ENCODE measurements around the gene NKX2-4.
"Not testable (repeated sequence)": the region's sequence is repeated elsewhere in the genome, so short reads cannot be mapped to it uniquely, and the experiment has no call there.

Gene NKX2-4

DNA sequence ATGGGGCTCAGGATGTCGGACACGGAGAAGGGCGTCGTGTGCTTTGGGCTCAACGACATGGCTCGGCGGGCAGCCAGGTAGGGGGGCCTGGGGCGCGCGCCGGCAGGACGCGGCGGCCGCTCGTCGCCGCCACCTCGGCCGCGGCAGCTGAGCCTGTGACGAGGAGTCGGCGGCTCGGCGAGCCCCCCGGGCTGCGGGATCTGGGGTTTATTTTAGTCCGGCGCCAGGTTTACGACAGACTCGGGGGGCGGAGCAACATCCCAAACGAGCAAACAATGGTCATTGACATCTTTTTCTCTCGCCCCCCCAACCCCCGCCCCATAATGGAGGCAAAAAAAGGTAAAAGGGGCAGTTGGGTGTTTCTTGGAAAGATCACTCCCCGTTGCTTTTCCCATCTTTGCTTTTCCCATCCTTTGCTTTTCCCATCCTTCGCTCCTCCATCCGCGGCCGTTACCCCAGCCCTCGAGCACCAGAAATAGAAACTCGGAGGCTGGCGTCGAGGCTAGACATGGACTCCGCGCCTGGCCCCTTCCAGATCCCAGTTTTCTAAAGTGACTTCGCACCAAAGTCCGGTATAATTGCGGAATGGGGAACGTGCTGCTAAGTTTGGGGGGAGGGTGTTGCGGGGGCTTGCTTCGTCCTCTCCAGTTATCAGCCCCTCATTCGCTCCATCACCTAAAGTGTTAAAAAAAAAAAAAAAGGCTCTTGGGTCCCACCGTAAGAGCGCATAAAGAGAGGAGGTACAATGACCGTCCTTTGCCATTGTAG lies at the start of gene NKX2-4:
TSS of gene NKX2-4 (minus strand) at position 186 of the 768 bp plus-strand sequence. CDS start at position 59, 127 bp downstream.
- DNase-seq: no peak

DNA sequence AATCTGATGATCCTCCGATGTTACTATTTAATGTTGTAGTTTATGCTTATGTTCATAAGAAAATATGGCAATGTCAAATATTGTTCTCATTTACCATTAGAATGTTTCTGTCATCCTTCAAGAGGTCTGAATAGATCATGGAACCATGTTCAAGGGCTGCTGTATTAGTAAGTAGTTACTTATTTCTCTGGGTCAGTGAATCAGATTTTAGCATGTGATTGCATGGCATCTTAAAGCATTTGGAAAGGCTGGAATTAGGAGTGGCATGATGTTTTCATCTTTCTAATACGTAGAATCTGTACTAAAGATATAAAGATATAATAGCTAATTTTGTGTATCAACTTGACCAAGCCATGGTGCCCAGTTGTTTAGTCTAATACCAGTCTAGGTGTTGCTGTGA lies 40.5 kb upstream of the NKX2-4 start:
- DNase-seq: no peak

DNA sequence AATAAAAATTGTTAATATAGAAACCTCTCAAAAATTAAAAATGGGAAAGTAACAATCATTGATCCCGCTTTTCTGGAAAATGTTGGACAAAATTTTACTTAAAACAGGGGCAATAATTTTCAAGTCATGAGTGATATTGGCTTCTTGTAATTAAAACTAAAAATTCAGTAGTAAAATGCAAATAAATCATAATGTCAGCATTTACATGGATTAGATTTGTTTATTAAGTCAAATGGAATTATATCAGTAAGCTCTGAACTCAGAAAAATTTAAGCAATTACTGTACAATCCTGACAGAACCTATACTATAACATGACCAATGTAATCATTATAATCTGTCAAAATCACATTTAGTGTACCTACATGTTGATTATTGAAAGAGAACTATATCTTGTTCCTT lies 39.9 kb upstream of the NKX2-4 start:
- no peak for DNase-seq

DNA sequence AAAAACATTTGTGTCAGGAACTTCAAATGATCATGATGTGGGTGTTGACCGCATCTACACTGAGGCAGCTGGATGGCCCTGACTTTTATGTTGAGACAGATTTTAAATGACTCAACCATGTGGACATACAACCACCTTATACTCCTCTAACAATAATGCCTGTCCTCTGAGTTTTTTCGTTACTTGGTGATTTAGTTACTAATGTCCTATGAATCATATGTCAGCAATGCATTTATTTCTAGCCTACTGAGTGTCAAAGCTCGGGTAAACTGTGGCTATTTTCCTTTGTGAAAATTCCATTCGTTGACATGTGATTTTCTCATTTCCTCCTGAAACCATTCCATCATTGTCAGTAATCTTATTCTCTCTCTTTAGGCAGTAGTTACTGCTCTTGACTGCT lies 38.9 kb upstream of the NKX2-4 start:
- no peak for DNase-seq

DNA sequence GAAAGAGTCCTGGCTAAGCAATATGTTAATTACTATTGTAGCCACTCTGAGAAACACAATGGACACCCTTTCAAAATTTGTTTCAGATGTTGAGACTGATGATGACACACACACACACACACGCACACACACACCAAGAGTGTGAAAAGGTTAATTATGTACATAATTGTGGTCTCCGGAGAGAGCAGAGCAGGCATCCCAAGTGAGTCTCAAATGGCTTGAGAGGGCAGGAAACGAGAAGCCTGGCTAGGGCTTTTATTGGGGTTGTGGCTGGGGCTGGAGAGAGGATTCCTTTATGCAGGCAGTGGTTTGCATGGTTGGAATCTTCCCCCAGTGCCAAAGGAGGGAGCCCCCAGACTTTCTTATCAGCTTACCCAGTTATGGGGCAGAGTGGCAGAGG lies 38.2 kb upstream of the NKX2-4 start:
- no peak for DNase-seq

DNA sequence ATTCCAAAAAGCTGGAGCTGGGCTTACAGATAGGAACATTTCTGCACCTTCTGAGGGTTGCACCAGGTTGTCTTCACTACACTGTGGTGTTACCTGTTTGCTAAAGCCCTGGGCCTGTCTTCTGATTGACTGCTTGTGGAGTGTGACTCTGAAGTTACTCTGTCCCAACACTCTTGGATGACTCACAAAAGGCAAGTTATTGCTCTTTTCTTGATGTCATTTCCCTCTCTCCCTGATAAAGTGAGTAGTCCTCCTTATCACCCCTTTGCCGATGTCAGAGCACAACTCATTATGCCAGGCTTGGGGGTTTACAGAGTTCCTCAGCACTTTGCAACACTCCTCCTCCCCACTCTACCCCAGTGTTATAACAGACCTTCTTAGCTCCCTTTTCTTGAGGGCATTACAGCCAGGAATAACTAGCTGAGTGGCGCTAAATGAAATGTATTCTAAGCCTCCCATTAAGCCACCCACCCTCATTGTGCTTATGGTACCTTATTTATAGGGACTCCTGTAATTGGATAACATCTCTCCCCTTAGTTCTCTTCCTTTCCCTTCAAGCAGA lies 36.1 kb upstream of the NKX2-4 start:
- DNase-seq: peak; percentile 39

DNA sequence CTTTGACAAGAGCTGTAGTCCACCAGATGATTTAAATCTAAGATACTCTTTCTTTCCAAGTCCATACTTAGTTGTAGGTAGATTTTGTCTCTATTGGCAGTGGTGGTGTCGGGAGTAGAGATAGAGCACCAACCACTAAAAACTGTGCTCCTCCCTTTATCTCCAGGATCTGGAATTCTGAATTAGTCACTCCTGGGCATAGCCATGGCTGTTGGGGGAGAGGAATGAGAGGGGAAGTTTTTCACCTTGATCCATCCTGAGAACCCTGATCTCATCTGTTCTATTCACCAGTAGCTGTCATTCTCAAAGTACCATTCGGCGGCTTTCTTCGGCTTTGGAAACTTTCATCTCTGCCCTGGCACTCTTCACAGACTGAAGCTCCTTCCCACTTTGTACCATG lies 35.6 kb upstream of the NKX2-4 start:
- DNase-seq: no peak

DNA sequence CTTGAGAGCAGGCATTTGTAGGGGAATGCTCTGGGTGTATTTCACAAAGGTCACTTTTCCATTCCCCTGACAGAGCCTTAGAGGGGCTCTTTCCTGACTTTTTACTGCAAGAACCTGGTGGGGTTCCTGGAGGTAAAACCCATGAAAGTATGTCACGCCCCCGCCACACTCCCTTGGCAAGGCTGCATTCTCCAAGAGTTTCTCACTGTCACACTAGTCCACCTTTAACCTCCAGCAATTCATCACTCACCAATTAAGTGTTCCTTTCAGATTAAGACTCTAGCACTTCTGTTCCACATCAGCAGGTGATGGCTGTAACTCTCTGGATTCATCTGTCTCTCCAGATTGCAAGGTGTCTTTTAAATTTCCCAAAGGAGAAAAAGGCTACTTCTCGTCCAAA lies 32.7 kb upstream of the NKX2-4 start:
- DNase-seq: no peak

DNA sequence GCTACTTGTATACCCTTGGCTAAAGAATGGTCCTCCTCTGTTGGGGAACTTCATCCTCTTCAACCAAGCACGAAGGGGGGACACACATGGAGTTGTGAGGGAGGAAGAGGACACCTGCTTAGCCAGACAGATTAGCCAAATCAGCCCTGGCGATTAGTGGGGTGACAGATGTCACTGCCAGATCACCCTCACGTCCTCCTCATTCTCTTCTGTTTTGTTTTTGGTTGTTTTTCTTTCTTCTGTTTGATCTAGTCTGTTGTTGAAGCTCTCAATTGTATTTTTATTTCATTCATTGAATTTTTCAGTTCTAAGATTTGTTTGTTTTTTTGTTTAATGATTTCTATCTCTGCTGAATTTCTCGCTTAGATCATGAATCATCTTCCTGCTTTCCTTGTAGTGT lies 27.5 kb upstream of the NKX2-4 start:
- no peak for DNase-seq

DNA sequence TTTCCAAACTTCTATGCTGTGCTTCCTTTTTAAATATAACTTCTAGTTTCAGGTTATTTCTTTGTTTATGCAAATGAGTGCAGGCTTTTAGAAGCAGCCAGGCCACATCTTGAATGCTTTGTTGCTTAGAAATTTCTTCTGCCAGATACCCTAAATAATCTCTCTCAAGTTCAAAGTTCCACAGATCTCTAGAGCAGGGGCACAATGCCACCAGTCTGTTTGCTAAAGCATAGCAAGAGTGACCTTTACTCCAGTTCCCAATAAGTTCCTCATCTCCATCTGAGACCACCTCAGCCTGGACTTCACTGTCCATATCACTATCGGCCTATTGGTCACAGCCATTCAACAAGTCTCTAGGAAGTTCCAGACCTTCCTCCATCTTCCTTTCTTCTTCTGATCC lies 26.4 kb upstream of the NKX2-4 start:
- not testable (repeated sequence) for DNase-seq

DNA sequence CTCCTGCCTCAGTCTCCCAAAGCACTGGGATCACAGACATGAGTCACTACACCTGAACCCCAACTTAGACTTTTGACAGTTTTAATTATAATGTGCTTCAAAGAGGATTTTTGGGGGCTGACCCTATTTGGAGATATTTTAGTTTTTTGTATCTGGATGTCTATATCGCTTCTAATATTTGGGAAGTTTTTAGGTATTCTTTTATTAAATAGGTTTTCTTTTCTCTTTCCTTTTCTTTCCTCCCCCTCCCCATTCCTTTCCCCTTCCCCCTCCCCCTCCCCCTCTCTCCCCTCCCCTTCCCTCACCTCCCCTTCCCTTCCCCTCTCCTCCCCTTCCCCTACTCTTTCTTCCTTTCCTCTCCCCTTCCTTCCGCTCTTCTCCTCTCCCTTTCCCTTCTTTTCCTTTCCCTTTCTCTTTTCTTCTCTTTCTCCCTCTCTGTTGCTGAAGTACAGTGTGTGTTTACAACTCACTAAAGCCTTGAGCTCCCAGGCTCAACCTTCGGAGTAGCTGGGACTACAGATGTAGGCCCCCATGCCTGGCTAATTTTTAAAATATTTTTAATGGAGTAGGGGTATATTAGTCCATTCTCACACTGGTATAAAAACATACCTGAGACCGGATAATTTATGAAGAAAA lies 24.4 kb upstream of the NKX2-4 start:
- no peak for DNase-seq

DNA sequence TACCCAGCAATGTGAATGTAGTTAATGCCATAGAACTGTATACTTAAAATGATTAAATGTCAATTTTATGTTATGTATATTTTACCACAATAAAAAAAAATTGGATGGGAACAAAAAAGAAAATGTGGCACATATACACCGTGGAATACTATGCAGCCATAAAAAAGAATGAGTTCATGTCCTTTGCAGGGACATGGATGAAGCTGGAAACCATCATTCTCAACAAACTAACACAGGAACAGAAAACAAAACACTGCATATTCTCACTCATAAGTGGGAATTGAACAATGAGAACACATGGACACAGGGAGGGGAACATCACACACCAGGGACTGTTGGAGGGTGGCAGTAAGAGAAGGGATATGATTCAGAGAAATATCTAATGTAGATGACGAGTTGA lies 21.8 kb upstream of the NKX2-4 start:
- DNase-seq: not testable (repeated sequence)

DNA sequence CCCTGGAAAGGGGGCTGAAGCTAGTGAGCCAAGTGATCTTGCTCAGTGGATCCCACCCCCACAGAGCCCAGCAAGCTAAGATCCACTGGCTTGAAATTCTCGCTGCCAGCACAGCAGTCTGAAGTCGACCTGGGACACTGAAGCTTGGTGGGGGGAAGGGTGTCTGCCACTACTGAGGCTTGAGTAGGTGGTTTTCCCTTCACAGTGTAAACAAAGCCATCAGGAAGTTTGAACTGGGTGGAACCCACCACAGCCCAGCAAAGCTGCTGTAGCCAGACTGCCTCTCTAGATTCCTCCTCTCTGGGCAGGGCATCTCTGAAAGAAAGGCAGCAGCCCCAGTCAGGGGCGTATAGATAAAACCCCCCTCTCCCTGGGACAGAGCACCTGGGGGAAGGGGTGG lies 16.7 kb upstream of the NKX2-4 start:
- DNase-seq: not testable (repeated sequence)

DNA sequence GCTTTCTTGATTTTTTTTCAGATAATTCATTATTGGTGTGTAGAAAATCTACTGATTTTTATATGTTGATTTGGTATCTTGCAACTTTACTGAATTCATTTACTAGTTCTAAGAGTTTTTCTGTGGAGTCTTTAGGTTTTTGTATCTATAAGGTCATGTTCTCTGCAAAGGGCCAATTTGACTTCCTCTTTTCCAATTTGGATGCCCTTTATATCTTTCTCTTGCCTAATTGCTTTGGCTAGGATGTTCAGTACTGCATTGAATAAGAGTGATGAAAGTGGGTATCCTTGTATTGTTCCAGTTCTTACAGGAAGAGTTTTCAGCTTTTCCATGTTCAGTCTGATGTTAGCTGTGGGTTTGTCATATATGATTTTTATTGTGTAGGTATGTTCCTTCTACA lies 14.4 kb upstream of the NKX2-4 start:
- DNase-seq: no peak

DNA sequence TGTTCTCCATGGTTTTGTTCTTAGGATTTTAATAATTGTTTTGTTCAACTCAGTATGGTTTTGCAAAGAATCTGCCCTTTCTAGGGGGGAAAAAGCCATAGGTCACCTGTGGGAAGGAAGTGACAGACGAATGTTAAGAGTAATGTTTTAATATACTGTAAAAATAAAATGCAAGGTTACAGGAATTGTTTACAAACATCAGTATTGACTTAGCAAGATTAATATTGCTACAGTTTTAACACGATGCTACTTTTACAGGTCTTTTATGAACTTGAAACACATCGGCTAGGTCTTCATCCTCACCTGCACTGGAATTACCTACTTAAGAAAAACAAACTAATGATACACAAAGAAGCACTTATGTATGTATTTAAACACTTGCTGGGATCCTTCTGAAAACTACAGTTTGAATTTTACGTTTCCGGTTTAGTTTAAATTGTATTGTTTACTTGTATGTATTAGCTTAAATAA lies 1.7 kb upstream of the NKX2-4 start:
- no peak for DNase-seq

DNA sequence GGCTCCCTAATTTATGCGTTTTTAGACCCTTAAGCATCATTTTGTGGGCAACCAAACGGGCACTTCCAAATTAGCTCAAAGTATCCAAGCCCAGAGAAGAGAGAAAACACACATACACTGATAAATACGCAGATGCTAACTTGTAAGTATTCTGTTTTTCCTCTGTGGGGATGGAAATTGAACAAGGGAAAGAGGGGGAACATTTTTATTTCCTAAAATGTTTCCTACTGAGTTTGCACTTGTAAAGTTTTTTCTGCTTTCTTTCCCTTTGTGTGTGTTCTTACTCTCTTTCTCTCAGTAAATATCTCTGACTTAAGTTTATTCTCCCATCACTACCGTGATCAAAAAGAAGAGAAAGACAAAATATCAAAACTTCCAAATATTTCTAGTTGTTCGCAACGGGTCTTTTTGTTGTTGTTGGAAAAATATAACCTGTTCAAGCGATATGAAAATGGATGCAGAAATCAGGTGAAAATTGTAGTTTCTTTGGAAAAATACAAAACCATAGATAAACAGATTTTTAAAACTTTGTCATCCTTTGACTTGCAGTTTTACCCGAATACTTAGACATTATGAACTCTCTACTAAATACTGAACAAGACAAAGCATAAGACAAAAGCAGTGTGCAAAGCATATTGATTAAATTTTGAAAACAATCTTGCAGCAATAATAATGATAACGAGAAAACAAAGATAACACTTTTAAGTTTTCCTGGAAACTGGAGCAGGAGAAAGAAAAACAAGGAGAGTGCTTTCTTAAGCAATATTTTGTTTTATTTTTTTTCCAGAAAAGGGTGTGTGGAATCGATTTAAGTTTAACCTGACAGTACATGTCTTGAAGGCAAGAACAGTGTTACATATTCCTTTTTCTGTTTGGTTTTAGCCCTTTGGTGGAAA lies 1.0 kb upstream of the NKX2-4 start:
- no peak for DNase-seq

DNA sequence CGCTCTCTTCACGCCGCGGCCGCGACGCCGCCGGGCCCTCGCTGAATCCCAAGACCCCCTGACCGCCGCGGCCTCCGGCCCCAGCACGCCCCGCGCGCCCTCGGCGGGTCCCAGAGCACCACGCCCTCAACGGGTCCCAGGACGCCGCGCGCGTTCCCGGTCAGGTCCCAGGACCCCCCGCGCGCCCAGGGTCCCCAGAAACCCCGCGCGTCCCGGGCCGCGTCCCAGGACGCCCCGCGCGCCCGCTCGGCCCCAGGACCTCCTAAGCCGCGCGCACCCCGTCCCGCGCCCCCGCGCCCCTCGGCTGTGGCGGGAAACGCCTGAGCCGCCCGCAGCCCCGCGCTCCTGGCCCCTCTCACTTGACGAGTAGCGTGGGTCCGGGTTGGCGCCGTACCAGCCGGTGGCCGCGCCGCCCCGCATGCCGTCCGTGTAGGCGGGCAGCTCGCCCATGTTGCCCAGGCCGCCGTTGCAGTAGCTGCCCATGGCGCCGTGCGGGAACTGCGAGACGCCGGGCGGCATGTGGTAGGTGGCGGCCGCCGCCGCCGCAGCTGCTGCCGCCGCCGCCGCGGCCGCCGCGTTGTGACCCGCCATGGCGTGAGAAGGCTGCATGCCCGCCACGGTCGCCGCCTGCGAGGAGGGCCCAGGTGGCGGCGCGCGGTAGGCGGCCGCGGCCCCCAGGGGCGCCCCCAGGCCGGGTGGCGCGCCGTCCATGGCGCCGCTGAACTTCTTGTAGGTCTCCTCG lies 556 bp downstream of the NKX2-4 start:
- no peak for DNase-seq

DNA sequence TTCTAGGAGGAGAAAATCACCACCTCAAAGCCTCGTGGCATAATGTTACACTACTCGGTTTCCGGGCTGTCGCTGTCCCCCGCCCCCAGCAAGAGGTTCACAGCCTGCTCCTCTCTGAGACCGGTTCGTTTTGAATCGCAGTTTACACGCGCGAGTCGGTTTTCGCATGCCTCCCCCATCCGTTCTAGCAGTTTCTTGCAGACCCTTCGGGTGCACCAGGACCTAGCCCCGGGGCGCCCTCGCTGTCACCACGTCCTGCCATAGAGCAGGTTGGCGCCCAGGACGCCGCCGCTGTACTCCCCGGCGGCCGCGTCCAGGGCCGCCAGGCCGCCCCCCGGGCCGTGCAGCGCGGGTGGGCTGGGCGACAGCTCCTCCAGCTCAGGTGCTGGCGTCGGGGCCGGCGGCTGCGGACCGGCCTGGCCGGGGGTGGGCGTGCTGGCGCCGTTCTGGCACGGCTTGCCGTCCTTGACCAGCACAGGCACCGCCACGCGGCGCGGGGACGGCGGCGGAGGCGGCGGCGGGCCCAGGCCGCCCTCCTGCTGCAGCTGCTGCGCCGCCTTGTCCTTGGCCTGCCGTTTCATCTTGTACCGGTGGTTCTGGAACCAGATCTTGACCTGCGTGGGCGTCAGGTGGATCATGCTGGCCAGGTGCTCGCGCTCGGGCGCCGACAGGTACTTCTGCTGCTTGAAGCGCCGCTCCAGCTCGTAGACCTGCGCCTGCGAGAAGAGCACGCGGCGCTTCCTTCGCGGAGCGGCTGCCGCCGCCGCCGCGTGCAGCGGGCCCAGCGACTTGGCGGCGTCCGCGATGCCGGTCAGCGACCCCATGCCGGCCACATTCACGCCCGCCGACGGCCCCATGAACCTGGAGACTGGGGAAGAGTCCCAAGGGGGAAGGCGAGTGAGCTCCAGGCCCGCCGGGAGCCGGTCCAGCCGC lies 1.4 kb downstream of the NKX2-4 start:
- no peak for DNase-seq

DNA sequence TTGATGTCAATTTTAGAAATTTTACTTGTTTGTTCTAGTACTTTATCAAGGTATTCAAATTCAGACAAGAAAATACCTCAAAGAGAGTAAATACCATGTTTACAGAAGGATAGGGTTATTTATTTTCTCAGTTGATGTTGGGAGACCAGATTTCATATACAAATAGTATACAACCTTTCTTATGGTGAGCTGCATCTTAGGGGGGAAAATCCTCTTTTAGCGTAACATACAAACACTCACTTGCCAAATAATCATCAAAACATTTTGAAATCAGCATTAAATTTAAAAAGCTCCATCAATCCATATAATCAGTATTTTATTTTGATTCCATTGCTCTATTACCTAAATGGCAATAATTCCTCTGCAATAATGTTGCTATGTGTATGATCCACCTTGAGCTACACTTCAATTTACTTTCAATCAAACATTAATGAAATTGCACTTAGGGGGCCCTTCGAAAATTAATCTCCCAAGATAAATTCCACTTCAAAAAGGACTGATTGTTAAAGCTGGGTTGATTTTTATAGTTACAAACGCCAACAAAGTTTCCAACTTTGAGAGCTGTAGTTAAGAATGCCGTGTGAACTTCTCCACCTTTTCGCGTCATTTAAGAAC lies 2.2 kb downstream of the NKX2-4 start:
- no peak for DNase-seq

DNA sequence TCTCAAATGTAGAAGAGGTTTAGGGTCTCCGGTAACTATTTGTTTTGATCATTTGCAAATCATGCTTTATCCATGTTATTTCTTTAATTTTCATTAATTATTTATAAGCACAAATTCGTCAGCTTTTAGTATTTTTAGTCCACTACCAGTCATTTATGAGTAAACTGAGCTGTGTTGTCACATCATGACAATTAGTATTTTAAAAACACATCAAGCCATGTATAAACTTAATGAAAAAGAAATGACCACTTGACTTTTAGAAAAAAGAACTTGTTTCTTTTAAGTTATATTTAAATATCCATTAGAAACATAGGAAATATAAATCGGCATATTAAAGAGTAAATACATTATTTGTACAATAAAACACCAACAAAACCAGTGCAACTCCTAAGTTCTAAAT lies 2.8 kb downstream of the NKX2-4 start:
- no peak for DNase-seq

Data from hematopoietic multipotent progenitor cell treated with erythropoietin and hydrocortisone succinate and interleukin-3 and kit ligand, for 6 days (in vitro differentiated cells).